Activated CD4-positive, alpha-beta T cell treated with anti-CD3 and anti-CD28 coated beads for 1 hour (primary cell): ENCODE data around the gene KRTAP5-3.

Experiments used
- DNase-seq: peaks from one replicate; pipeline ENCODE4 v3.0.0-alpha.2; 2020

Gene KRTAP5-3

DNA sequence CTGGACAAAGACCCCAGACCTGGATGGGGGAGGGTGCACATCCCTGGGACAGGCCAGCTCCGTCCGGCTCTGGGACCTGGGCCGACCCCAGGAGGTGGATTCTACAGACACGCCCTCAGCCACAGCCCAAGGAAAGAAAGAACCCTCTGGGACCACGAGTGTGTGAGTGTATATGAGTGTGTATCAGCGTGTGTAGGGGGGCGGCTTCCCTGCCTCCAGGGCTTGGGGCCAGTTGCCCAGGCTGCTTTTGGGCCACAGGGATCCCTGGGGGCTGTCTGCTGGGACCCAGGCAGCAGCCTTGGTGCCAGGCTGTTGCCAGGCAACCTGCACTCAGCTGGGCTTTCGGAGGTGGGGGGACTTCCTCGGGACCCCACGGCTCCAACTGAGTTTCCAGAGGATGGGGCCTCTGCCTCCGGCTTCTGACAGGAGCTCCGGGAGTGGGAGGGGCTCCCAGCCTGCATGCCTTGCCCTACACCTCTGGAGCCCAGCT is 45.1 kb downstream of the KRTAP5-3 start:
- DNase-seq: no peak

DNA sequence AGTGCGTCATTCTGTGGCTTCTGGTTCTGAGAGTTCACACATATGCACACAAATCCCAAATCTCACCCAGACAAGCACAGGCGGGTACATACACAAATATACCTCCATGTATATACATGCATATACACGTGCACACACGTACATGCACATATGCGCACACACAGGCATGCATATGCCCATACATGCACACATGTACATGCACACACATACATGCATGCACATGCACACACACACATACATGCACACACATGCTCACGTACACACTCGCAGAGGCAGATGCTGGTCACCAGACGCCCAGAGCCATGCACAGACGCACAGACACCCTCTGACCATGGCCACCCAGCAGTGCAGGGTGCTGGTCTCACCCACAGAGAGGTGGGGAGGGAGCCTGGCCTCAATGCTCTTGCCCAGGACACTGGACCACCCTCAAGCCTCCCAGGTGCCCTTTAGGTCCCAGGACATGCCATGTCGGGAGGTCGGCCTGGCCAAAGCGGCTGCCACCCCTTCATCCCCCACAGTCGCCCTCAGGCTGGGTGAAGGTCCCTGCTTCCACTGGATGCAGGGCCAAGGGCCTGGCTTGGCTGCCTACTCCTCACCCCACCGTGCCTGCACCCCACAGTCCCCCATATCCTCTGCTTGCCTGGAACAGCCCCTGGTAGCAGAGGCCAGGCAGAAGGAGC is 45.7 kb downstream of the KRTAP5-3 start:
- DNase-seq: no peak

DNA sequence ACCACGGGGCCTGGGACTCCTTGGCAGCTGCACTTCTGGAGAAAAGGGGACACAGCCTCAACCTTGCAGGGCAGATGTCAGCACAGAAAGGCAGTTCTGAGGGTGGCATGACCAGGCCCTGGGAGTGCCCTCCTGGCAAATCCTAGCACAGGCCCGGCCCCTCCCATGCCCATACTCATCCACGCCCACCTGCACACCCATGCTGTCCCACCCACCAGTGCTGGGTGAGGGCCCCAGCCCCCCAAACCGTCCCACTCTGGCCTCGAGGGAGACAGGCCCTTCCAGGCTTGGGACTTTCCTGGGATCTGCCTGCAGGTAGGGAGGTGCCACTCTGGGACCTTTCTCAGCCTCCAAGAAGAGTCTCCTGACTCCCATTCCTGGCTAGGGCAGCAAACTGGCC is 46.3 kb downstream of the KRTAP5-3 start:
- DNase-seq: no peak

DNA sequence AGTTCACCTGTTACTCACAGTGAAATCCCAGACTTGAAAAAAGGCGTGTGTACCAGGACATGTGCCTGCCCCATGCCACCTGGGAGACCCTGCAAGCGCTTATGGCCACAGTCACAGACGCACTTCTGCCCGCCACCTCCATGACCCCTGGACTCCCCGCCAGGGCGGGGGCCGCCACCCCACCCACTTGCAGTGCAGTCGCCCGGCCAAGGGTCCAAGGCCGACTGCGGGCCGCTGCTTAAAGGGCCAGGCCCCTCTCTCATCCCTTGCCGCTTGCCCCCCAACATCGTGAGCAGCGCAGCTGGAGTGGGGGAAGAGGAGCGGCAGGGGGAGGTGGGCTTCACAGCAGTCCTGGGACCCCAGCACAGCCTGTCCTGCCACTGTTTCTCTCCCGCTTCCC is 47.0 kb downstream of the KRTAP5-3 start:
- no peak for DNase-seq

DNA sequence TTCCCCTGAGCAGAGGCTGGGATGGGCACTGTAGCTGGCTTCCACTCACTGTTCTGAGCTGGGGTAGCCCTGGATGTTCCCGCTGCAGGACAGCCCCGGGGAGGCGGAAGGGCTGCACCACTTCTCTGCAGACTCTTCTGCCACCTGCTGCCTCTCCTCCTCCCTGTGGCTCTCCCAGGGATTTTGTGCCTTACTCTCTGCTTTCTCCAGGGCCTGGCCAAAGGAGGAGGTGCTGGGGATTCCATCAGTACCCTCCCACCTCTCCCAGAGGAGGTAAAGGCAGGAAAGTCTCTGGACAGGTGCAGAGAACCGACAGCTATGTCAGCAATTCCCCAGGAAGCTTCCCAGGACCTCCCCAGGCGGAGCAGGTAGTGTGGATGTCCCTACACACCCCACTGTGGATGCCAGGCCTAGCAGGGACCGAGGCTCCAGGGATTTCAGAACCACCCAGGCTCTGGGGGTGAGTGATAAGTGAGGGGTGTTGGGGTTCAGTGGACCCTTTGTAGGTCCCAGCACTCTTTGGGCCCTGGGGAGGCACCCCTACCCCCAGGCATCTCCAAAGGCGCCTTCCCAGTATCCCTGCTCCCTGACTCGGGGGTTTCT is 47.5 kb downstream of the KRTAP5-3 start:
- no peak for DNase-seq

DNA sequence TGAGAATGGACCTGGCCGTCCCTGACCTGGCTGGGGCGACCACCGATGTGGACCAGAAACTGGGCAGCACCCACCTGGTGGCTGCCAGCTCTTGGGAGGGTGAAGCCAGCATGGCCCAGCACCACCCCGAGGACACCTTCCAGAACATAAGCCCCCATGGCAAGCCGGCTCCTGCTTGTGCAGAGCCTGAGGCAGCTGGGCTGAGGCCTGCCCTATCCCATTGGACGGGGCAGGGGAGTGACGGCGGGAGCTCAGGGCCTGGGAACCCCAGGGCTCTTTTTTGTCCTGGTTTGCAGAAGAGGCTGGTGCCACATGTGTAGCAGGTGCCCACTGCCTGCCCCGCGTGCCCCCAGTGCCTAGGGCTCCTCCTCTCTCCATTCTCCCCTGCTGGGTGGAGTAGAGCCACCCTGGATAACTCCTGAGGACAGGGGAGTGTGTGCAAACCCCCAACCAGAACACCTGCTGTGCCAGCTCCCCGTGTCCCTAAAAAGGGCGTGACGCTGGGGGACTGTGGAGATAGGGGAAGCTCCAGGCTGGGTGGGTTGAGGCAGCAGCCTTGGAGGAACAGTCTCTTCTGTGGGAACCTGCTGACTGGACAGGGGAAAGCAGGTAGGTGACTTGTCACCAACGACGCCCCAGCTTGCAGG is 48.1 kb downstream of the KRTAP5-3 start:
- DNase-seq: no peak

DNA sequence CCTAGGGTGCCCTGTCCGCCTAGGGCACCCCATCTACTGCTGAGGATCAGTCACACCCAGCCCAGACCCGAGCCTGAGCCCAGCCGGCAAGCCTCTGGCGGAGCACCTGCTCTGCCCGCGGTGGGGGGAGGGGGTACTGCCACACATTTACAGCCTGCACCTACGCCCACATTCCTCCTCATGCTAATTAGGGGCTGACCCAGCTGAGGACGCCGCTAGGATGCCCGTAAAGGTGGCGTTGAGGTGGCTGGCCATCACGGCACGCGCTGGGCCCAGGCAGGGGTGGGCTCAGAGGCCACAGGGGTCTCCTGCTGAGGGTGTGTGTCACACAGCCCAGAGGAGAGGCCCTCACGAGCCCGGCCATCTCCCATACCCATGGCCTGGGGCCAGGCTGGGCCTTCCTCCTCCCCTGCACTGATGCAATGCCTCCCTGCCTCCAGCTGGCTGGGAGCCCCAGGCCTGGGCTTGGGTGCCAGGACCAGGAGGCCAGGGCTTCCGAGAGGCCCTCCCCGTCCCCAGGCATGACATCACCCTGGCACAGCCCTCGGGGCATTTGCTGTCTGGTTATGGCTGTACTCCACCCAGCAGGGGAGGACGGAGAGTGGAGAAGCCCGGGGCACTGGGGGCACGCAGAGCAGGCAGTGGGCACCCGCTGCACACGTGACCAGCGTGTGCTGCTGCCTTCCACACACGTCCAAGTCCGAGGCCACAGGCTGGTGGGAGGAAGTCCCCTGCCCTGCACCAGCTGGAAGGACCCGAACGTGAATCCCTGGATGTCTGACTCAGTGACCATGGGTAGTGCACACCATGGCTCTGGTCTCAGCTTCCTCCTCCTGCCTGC is 48.9 kb downstream of the KRTAP5-3 start:
- no peak for DNase-seq

DNA sequence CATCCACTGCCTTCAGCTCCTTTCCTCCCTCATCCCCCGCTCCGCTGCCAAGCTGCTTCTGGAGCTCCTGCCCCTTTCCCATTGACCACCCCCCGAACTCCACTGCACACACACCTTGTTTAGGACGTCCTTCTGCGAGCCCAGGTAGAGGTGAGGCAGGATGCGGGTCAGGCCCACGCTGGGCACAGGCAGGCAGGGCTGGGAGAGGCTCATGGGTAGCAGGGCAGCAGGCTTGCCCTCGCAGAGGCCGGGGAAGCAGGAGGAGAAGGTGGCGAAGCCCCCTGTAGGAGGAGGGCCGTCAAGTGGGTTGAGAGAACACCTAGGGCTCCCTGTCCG is 49.5 kb downstream of the KRTAP5-3 start:
- DNase-seq: no peak

DNA sequence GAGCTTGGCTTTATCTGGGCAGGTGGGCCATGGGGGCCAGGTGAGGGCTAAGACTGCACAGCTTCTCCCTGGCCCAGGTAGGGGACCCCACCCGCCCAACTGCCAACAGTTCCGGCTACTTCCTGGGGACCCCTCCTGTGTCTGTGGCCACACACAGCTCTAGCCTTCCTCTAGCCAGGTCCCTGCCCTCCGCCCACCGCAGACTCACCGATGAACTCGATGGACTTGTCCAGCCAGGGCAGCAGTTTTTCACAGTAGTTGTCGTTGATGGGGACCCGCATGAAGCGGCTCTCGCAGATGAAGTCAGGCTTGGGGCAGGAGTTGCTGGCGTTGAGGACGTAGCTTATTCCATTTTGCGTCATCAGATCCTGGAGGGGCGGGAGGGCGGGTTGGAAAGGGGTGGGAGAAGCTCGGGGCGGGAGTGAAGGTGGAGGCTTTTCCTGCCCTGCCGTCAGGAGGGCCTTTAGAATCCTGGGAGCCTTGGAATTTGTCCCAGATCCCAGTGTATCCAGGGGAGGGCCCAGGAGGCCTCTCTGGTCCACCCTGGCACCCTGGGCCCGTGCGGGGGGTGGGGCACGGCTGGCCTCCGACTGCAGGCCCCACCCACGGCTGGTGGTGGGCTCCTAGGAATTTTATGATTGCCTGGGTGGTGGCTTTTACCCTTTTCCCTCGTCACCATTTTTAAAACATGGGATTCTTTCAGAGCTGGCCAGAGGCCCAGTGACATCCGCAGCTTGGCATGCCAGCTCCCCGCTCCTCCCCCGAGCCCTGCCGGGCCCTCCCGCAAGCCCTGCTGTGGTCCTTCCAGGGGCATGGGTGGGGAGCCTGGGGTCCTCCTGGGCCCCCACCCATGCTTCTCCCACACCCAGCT is 50.1 kb downstream of the KRTAP5-3 start:
- DNase-seq: no peak
